GM12891 (cell line): ENCODE data around the gene PSMA3.

Experiments used
- PAX5 ChIP-seq: IDR thresholded peaks from 2 replicates; pipeline ENCODE4 v1.6.1; 2011; ENCODE audit warnings: low read length, moderate library complexity, mild to moderate bottlenecking; ENCODE audit not compliant: insufficient read depth, severe bottlenecking
- POLR2A ChIP-seq: IDR thresholded peaks from 2 replicates; pipeline ENCODE4 v1.6.1; 2011; ENCODE audit warnings: low read depth, low read length, control low read depth
- POLR2AphosphoS5 ChIP-seq: IDR thresholded peaks from 2 replicates; pipeline ENCODE4 v1.6.1; 2011; ENCODE audit warnings: low read depth, low read length, control low read depth
- POU2F2 ChIP-seq: IDR thresholded peaks from 2 replicates; pipeline ENCODE4 v1.6.1; 2011; ENCODE audit warnings: low read depth, mild to moderate bottlenecking, control low read depth, low read length, moderate library complexity
- SPI1 ChIP-seq: IDR thresholded peaks from 2 replicates; pipeline ENCODE4 v1.6.1; 2011; ENCODE audit warnings: low read depth, low read length, control low read depth
- TAF1 ChIP-seq: IDR thresholded peaks from 2 replicates; pipeline ENCODE4 v1.6.1; 2011; ENCODE audit warnings: low read depth, low read length, control low read depth

GRCh38 chr14:58291646-58292045, 47.0 kb downstream of the PSMA3 start:
- TF ChIP-seq POLR2A (no peak), POLR2AphosphoS5 (no peak), SPI1 (no peak), TAF1 (no peak), PAX5 (no peak), POU2F2 (no peak)
